Ishikawa (cell line): ENCODE data around the gene ASIC3.

Source experiments
- CREB1 ChIP-seq: IDR thresholded peaks from 2 replicates; pipeline ENCODE4 v1.6.1; 2012; ENCODE audit warnings: low read depth
- EP300 ChIP-seq: IDR thresholded peaks from 2 replicates; pipeline ENCODE4 v1.6.1; 2012; ENCODE audit warnings: borderline replicate concordance
- MAX ChIP-seq: IDR thresholded peaks from 2 replicates; pipeline ENCODE4 v1.6.1; 2012
- NFIC ChIP-seq: IDR thresholded peaks from 2 replicates; pipeline ENCODE4 v1.6.1; 2012
- RAD21 ChIP-seq: IDR thresholded peaks from 2 replicates; pipeline ENCODE4 v1.6.1; 2012; ENCODE audit warnings: low read depth
- REST ChIP-seq: IDR thresholded peaks from 2 replicates; pipeline ENCODE4 v1.6.1; 2012; ENCODE audit warnings: low read depth, mild to moderate bottlenecking
- TAF1 ChIP-seq: IDR thresholded peaks from 2 replicates; pipeline ENCODE4 v1.6.1; 2012; ENCODE audit warnings: low read depth, mild to moderate bottlenecking
- TEAD4 ChIP-seq: IDR thresholded peaks from 2 replicates; pipeline ENCODE4 v1.6.1; 2012
- YY1 ChIP-seq: IDR thresholded peaks from 2 replicates; pipeline ENCODE4 v1.6.1; 2012; ENCODE audit warnings: low read depth
- ZBTB7A ChIP-seq: IDR thresholded peaks from 2 replicates; pipeline ENCODE4 v1.6.1; 2012; ENCODE audit warnings: low read depth
- TF ChIP-seq, protein P1 (sequence below): IDR thresholded peaks from 2 replicates; pipeline ENCODE4 v1.6.1; 2012

- TF ChIP-seq ZBTB7A = peak; percentile 4; the same call in 1 of the 2 replicates
- no peak for TF ChIP-seq EP300
- TF ChIP-seq TEAD4 = no peak
- no peak for TF ChIP-seq RAD21
- TF ChIP-seq, protein P1, sequence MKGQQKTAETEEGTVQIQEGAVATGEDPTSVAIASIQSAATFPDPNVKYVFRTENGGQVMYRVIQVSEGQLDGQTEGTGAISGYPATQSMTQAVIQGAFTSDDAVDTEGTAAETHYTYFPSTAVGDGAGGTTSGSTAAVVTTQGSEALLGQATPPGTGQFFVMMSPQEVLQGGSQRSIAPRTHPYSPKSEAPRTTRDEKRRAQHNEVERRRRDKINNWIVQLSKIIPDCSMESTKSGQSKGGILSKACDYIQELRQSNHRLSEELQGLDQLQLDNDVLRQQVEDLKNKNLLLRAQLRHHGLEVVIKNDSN = no peak
- TF ChIP-seq NFIC = no peak
- TF ChIP-seq REST = peak; percentile 47
- TF ChIP-seq YY1 = 0 out of 2 replicates have a peak, but pooled peaks have one; percentile 8
- no peak for TF ChIP-seq MAX
- no peak for TF ChIP-seq TAF1
- no peak for TF ChIP-seq CREB1
These were observed 29.2 kb upstream of the ASIC3 start for GRCh38 chr7:151019130-151019447.
